Cardiac muscle cell (in vitro differentiated cells and primary cell): ENCODE results near the gene DGKG. TPM values are rescaled to one million over a fixed set of nuclear protein-coding genes. Genes with fewer than 3 reads are reported as not detected.

ENCODE experiments used
- DNase-seq, 2 donors: peaks; one replicate each; pipeline versions ENCODE4 v3.0.0 to v3.0.0-alpha.2; 2010 to 2017; ENCODE audit warnings: low read depth in 1 of 2, low spot score in 1 of 2
- H3K27ac ChIP-seq: fragments of 200-600 bp; sonication (generic); 2 replicates; pipeline ENCODE4 v1.5.1; 2016
- H3K27me3 ChIP-seq: fragments of 200-600 bp; sonication (generic); 2 replicates; pipeline ENCODE4 v1.6.0; 2016; ENCODE audit warnings: control low read depth
- H3K36me3 ChIP-seq: fragments of 200-600 bp; sonication (generic); 2 replicates; pipeline ENCODE4 v1.5.1; 2016; ENCODE audit warnings: control low read depth
- H3K4me1 ChIP-seq: fragments of 200-600 bp; sonication (generic); 2 replicates; pipeline ENCODE4 v1.8.1; 2017; ENCODE audit warnings: low read depth, mild to moderate bottlenecking, mixed run types
- H3K4me3 ChIP-seq: fragments of 200-600 bp; sonication (generic); 2 replicates; pipeline ENCODE4 v1.5.1; 2016; ENCODE audit warnings: mild to moderate bottlenecking
- H3K9me3 ChIP-seq: fragments of 200-600 bp; sonication (generic); 2 replicates; pipeline ENCODE4 v1.5.1; 2017; ENCODE audit warnings: low read depth, mild to moderate bottlenecking, control low read depth
- CTCF ChIP-seq: IDR thresholded peaks from 2 replicates; pipeline ENCODE4 v1.5.1; 2012; ENCODE audit warnings: low read depth, mild to moderate bottlenecking, low read length
- polyA plus RNA-seq: library from polyadenylated mRNA; unstranded; fragments of >200 nt; fragmentation: Nextera tagmentation; extraction: Ambion mirVana; gene quantifications from 2 replicates; pipeline ENCODE4 v1.2.1, GENCODE V29; 2016
- total RNA-seq: library from RNA; depleted of rRNA; stranded (reverse); fragments of >200 nt; gene quantifications from 2 replicates; pipeline ENCODE4 v1.2.3, GENCODE V29; 2016

The DGKG gene
- total and polyA plus RNA-seq, 2 experiments from 2014 or later: 0.15 TPM; not detected in 1

DNA sequence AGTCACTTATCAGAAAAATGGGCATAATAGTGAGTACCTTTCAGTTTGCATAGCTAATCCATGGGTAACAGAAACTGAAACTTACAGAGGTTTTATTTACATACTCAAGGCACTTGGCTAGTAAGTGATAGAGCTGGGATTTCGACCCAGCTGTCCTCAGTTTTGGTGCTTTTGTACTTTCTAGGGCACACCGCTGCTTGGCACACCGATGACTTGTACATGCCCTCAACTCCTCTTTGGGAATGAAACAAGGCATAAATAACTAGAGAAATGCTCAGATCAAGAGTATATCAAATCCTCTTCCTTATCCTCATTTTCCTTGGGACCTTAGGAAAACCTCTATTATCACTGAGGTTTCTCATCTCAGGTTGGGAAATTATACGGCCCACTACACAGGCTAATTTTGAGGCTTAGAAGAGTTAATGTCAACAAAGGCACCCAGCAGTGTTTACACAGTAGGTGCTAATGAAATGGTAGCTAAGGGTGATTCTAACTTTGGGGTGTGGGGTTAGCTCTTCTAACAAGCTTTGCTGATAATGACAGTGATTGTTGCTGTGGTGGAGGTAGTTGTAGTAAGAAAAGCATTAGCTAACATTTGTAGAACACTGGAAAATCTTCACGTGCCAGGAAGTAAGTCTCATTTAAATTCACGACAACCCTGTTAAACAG is 20.3 kb upstream of the DGKG start:
- no peaks in the 10 kb centered on the region for H3K4me1 ChIP-seq
- no peak for DNase-seq

GRCh38 chr3:186381424-186382216 is 19.6 kb upstream of the DGKG start:
- Histone ChIP-seq H3K27me3 (no peaks in the 10 kb centered on the region), H3K36me3 (no peaks in the 10 kb centered on the region)
- no peak for DNase-seq

More for the DNA sequence above, 20.3 kb upstream of the DGKG start:
- no peaks in the 10 kb centered on the region for H3K36me3 ChIP-seq
- no peaks in the 10 kb centered on the region for H3K27me3 ChIP-seq
- no peaks in the 10 kb centered on the region for H3K9me3 ChIP-seq
- H3K27ac ChIP-seq: no peak overlapping the region
- TF ChIP-seq CTCF: no peak
- H3K4me3 ChIP-seq: no peak overlapping the region

DNA sequence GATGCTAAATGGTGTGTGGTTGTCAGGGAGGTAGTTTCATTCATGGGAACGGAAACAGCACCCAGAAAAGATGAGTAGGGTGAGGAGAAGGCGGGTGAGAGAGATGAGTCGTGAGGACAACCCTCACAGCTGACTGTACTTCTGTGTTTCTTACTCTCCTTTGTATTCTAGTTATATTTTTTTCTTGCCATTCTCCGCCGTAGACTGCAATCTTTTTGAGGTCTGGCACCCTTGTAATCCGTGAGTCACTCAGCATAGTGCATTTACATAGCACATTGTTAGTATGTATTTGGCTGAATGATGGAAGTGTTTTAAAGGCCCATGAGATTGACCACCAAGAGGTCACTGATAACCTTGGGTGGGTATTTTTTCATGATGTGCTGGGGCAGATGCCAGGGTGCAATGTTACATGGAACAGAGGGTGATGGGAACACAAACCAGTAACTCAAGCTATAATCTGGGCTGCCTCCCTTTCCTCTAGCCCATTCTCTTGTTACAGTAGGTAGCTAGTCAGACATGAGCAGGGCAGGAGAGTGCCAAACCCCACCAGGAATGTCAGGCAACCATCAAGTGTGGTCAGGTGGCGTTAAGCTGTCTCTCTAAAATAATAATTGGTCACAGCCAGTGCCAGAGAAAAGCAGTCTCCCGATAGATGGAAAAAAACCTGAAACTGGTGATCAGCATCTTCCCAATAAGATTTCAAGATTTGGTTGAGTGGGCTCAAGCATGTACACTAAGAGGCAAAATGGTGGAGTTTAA is 18.8 kb upstream of the DGKG start:
- H3K9me3 ChIP-seq: no peaks in the 10 kb centered on the region
- H3K27ac ChIP-seq: no peak overlapping the region
- no peaks in the 10 kb centered on the region for H3K27me3 ChIP-seq
- peak in 1 of 2 donors; percentile 44 for DNase-seq
- H3K4me1 ChIP-seq: no peaks in the 10 kb centered on the region
- no peak overlapping the region for H3K4me3 ChIP-seq
- no peaks in the 10 kb centered on the region for H3K36me3 ChIP-seq
- TF ChIP-seq CTCF: no peak

More at GRCh38 chr3:186381424-186382216, 19.6 kb upstream of the DGKG start:
- Histone ChIP-seq H3K9me3 (no peaks in the 10 kb centered on the region), H3K4me1 (no peaks in the 10 kb centered on the region), H3K4me3 (no peak overlapping the region), H3K27ac (no peak overlapping the region)
- no peak for TF ChIP-seq CTCF

DNA sequence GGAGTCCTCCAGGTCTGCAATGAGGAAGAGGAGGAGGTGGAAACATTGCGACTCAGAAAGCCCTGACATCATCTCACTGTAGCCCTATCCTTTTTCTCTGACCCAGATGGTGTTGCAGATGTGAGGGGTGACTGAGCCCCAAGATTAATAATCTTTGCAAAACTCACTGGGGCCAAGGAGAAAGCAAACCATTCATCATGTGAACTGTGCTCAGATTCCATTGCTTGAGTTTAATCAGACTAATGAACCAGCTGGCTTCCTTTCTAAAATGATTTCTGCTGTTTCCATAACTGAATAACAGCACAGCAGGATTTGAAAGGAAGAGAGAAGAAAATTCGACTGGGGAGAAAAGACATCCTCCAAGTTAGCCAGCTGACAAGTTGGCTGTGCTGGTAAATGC is 13.4 kb upstream of the DGKG start:
- no peaks in the 10 kb centered on the region for H3K36me3 ChIP-seq
- no peaks in the 10 kb centered on the region for H3K27me3 ChIP-seq
- no peak overlapping the region for H3K4me3 ChIP-seq
- DNase-seq: no peak
- no peak for TF ChIP-seq CTCF
- H3K27ac ChIP-seq: no peak overlapping the region
- H3K4me1 ChIP-seq: no peaks in the 10 kb centered on the region
- H3K9me3 ChIP-seq: no peaks in the 10 kb centered on the region

DNA sequence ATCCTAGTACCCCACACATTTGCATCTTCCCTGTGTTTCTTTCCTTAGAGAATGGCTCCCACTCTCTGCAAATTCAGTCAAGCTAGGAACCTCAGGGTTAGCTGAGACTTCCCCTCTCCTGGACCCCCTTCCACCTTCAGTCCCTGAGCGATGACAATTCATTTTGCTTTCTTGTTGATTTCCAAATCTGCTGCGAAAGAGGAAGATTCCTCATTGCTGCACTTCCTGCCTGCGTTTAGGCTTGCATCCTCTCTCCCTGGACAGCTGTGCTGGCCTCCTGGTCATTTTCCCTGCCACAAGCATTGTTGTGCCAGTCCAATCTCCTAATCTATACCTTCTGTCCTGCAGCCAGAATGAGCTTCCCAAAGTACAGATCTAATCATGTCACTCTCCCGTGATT is 12.3 kb upstream of the DGKG start:
- no peaks in the 10 kb centered on the region for H3K9me3 ChIP-seq
- TF ChIP-seq CTCF: no peak
- DNase-seq: no peak
- H3K36me3 ChIP-seq: no peaks in the 10 kb centered on the region
- H3K27ac ChIP-seq: no peak overlapping the region
- H3K4me3 ChIP-seq: no peak overlapping the region
- no peaks in the 10 kb centered on the region for H3K27me3 ChIP-seq
- no peaks in the 10 kb centered on the region for H3K4me1 ChIP-seq
